Aorta (tissue), 5 donors: Measurements from ENCODE around the gene CREG2. TPM values are rescaled to one million over a fixed set of nuclear protein-coding genes. Genes with fewer than 3 reads are reported as not detected.
"Not testable (repeated sequence)": the region's sequence is repeated elsewhere in the genome, so short reads cannot be mapped to it uniquely, and the experiment has no call there.

Experiments
- ATAC-seq: fragments of 200-7000 bp; cut with Tn5 transposase; one replicate; pipeline ENCODE4 v1.9.1; 2022; ENCODE audit warnings: moderate library complexity; ENCODE audit not compliant: low FRiP score
- DNase-seq, 2 donors: peaks; one replicate each; pipeline ENCODE4 v3.0.0-alpha.2; 2020
- H3K27ac ChIP-seq, 2 donors: one replicate each; pipeline ENCODE4 v1.5.1; 2013; ENCODE audit warnings: low read length in 2 of 2, mild to moderate bottlenecking in 2 of 2, moderate library complexity in 2 of 2, control low read depth in 1 of 2, inconsistent platforms in 1 of 2, low read depth in 1 of 2
- H3K27me3 ChIP-seq, 2 donors: one replicate each; pipeline ENCODE4 v1.6.1; 2013; ENCODE audit warnings: control low read depth in 1 of 2, low read length in 1 of 2, mild to moderate bottlenecking in 1 of 2, moderate library complexity in 1 of 2; ENCODE audit not compliant: insufficient read depth in 2 of 2, control insufficient read depth in 1 of 2
- H3K36me3 ChIP-seq, 2 donors: one replicate each; pipeline ENCODE4 v1.6.1; 2013; ENCODE audit warnings: control low read depth in 1 of 2, low read length in 1 of 2, mild to moderate bottlenecking in 1 of 2; ENCODE audit not compliant: insufficient read depth in 2 of 2, control insufficient read depth in 1 of 2
- H3K4me1 ChIP-seq, 2 donors: one replicate each; pipeline ENCODE4 v1.6.1; 2013; ENCODE audit warnings: low read length in 2 of 2, control low read depth in 1 of 2, mild to moderate bottlenecking in 1 of 2, moderate library complexity in 1 of 2; ENCODE audit not compliant: insufficient read depth in 2 of 2, control insufficient read depth in 1 of 2
- H3K4me3 ChIP-seq, 2 donors: one replicate each; pipeline ENCODE4 v1.5.1; 2013; ENCODE audit warnings: low read length in 2 of 2, control low read depth in 1 of 2, mild to moderate bottlenecking in 1 of 2
- H3K9me3 ChIP-seq: one replicate; pipeline ENCODE4 v1.6.1; 2013; ENCODE audit warnings: mild to moderate bottlenecking, low read length; ENCODE audit not compliant: control insufficient read depth
- WGBS, 2 donors: extraction: QIAGEN DNeasy Blood & Tissue Kit; methylation state at CpG; one replicate each; pipeline ENCODE4 v1.1.7; 2013; 5-methylcytosine and 5-hydroxymethylcytosine counted together
- intact Hi-C, 2 donors: fragments of 100-400 bp; cut with DNase I; formaldehyde crosslinking; loops; one replicate each; pipeline versions ENCODE4 v1.14.2 to v1.15.0; 2022
- polyA plus RNA-seq, 2 donors: library from polyadenylated mRNA; stranded (reverse); fragments of 200-250 nt; gene quantifications; one replicate each; pipeline ENCODE4 v1.2.3, GENCODE V29; 2013
- total RNA-seq, 2 donors: library from RNA; stranded (reverse); fragmentation: NEBNext Ultra II Directional; extraction: Animal tissue kit (Norgen Biotek cat#: 25700); gene quantifications; one replicate each; pipeline ENCODE4 v1.2.1, GENCODE V29; 2021
- donor health status: healthy with polysubstance abuse.
- donor health status: Bipolar disorder and iron deficiency.
- donor health status: DM: no; HTN: no; CAD: no.
- donor health status: DM: no; HTN: no; CAD: no.
- donor health status: DM: yes; HTN: yes; CAD: no.

Gene CREG2
- total and polyA plus RNA-seq, 4 donors, result 0.60 TPM; not detected in 3

GRCh38 chr2:101359410-101359954 lies 27.8 kb downstream of the CREG2 start:
- H3K4me3 ChIP-seq, result no peak overlapping the region
- no peaks in the 10 kb centered on the region for H3K9me3 ChIP-seq
- H3K4me1 ChIP-seq, result no peaks in the 10 kb centered on the region
- H3K27ac ChIP-seq, result no peak overlapping the region
- no peaks in the 10 kb centered on the region for H3K27me3 ChIP-seq
- intact Hi-C loops, result no loop called here
- DNase-seq (no peak), ATAC-seq (no peak)
- WGBS, 2 donors, result 93 to 95% methylated on average over 7 of the region's 7 CpGs
- H3K36me3 ChIP-seq, result no peaks in the 10 kb centered on the region

- DNase-seq (no peak), ATAC-seq (no peak)
- Histone ChIP-seq H3K36me3 (no peaks in the 10 kb centered on the region), H3K27ac (no peak overlapping the region), H3K27me3 (no peaks in the 10 kb centered on the region), H3K4me3 (no peak overlapping the region), H3K9me3 (no peaks in the 10 kb centered on the region), H3K4me1 (no peaks in the 10 kb centered on the region)
- intact Hi-C loops, result no loop called here
Measured at GRCh38 chr2:101357376-101357775, 29.9 kb downstream of the CREG2 start.

- ATAC-seq (no peak), DNase-seq (no peak)
- Histone ChIP-seq H3K36me3 (no peaks in the 10 kb centered on the region), H3K27me3 (no peaks in the 10 kb centered on the region), H3K4me3 (no peak overlapping the region), H3K27ac (no peak overlapping the region), H3K9me3 (no peaks in the 10 kb centered on the region), H3K4me1 (no peaks in the 10 kb centered on the region)
- intact Hi-C loops, result no loop called here
- 38 to 45% methylated on average over 2 of the region's 2 CpGs for WGBS, 2 donors
Measured at GRCh38 chr2:101356521-101356920, 30.8 kb downstream of the CREG2 start.

GRCh38 chr2:101356055-101356454 lies 31.2 kb downstream of the CREG2 start:
- 67 to 76% methylated on average over 6 of the region's 6 CpGs for WGBS, 2 donors
- Histone ChIP-seq H3K27ac (no peak overlapping the region), H3K27me3 (no peaks in the 10 kb centered on the region), H3K9me3 (no peaks in the 10 kb centered on the region), H3K4me1 (no peaks in the 10 kb centered on the region), H3K36me3 (no peaks in the 10 kb centered on the region), H3K4me3 (no peak overlapping the region)
- ATAC-seq, result no peak
- DNase-seq, result no peak
- intact Hi-C loops, result no loop called here

GRCh38 chr2:101355401-101356054 lies 31.8 kb downstream of the CREG2 start:
- 89% methylated on average over 10 of the region's 10 CpGs for WGBS, 2 donors
- intact Hi-C loops, result no loop called here

GRCh38 chr2:101354420-101355311 lies 32.6 kb downstream of the CREG2 start:
- DNase-seq (no peak), ATAC-seq (no peak)
- H3K9me3 ChIP-seq, result no peaks in the 10 kb centered on the region
- no peaks in the 10 kb centered on the region for H3K36me3 ChIP-seq
- H3K27me3 ChIP-seq, result no peaks in the 10 kb centered on the region
- H3K4me3 ChIP-seq, result no peak overlapping the region
- no peaks in the 10 kb centered on the region for H3K4me1 ChIP-seq
- intact Hi-C loops, result no loop called here
- 90 to 92% methylated on average over 21 of the region's 21 CpGs for WGBS, 2 donors
- no peak overlapping the region for H3K27ac ChIP-seq

More at GRCh38 chr2:101355401-101356054, 31.8 kb downstream of the CREG2 start:
- no peak overlapping the region for H3K27ac ChIP-seq
- no peak overlapping the region for H3K4me3 ChIP-seq
- no peaks in the 10 kb centered on the region for H3K27me3 ChIP-seq
- H3K4me1 ChIP-seq, result no peaks in the 10 kb centered on the region
- H3K36me3 ChIP-seq, result no peaks in the 10 kb centered on the region
- no peaks in the 10 kb centered on the region for H3K9me3 ChIP-seq
- DNase-seq (no peak), ATAC-seq (no peak)

GRCh38 chr2:101352631-101353030 lies 34.7 kb downstream of the CREG2 start:
- ATAC-seq, H3K27ac ChIP-seq, H3K9me3 ChIP-seq, H3K4me1 ChIP-seq, intact Hi-C loops, DNase-seq, H3K27me3 ChIP-seq, H3K36me3 ChIP-seq, H3K4me3 ChIP-seq: not testable (repeated sequence)
- 89 to 97% methylated on average over 4 of the region's 4 CpGs for WGBS, 2 donors

GRCh38 chr2:101351207-101351606 lies 36.1 kb downstream of the CREG2 start:
- Histone ChIP-seq H3K4me3 (no peak overlapping the region), H3K4me1 (no peaks in the 10 kb centered on the region), H3K9me3 (no peaks in the 10 kb centered on the region), H3K27ac (no peak overlapping the region), H3K27me3 (no peaks in the 10 kb centered on the region), H3K36me3 (no peaks in the 10 kb centered on the region)
- DNase-seq (no peak), ATAC-seq (no peak)
- intact Hi-C loops, result no loop called here
- 90% methylated on average over 7 of the region's 7 CpGs for WGBS, 2 donors
